GM21381 (cell line): ENCODE results near the gene EPS8L3.
"Not testable (repeated sequence)": the region's sequence is repeated elsewhere in the genome, so short reads cannot be mapped to it uniquely, and the experiment has no call there.

Experiments used
- ATAC-seq: cut with Tn5 transposase; IDR thresholded peaks from one replicate; pipeline ENCODE4 v1.9.1; 2021; ENCODE audit warnings: mild to moderate bottlenecking, moderate library complexity; ENCODE audit not compliant: unreplicated experiment

Gene EPS8L3

GRCh38 chr1:109748311-109748710 lies 15.4 kb downstream of the EPS8L3 start:
- not testable (repeated sequence) for ATAC-seq

- ATAC-seq: no peak
These were observed 22.9 kb downstream of the EPS8L3 start, which contains the start of gene GSTM3 for GRCh38 chr1:109740615-109741373. Gene GSTM3, minus strand, starts transcription at chr1:109741038. Its CDS starts 751 bp downstream, at chr1:109740287.

DNA sequence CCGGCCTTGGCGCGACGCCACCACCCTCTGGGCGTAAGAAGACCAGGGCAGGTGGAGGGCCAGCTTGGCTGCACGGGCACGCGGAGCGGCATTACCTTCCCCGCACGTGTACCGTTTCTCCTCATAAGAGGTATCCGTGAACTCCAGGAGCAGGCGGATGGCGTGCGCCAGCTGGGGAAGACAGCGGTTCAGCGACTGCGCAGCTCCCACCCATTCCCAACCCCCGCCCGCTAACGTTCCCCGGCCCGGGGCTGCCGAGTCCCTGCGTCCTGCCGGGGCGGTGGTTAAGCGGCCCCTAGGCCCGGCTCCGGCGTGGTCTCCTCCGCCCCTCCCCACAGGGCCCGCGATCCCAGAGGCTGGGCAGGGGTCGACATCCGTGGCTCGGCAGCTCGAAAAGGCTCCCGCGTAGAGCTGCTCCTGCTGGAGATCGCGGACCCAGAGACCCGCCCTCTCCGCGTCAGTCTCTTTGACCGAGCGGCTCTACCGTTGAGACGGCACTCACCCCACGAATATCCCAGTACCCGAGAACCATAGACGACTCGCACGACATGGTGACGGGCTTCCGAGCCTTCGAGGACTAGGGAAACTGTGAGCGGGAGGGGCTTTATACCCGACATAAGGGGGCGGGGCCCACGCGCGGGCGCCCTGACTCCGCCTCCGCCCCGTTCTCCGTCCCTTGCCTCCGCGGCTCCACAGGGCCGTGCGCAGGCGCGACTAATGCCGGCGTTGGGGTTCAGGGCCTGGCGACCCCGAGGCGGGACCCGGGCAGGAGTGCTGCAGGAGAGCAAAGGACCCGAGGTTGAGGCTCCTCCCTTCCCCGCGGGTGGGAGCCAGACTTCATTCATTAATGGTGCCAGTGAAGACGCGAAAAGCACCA lies 23.7 kb downstream of the EPS8L3 start:
- peak; percentile 89 for ATAC-seq

DNA sequence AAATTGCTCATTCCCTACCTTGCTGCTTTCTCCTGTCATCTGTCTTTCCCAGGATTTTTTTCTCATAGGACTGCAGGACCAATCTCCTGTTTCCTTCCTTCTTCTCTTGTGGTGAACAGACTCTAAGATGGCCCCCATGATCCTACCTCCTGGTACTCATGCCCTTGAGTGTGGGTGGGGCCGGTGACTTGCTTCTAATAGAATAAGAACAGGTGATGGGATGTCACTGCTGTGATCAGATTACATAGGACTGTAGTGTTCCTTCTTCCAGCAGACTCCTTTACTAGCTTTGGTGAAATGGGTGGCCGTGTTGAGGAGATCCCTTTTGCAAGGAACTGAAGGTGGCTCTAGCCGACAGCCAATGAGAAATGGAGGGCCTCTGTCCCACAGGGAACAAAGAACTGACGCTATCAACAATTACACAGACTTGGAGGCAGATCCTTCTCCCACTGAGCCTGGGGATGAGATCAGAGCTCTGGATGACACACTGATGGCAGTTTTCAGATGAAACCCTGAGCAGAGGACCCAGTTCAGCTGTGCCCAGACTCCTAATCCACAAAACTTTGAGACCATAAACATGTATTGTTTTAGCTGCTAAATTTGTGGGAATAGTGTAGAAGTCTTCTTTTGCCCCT lies 30.4 kb downstream of the EPS8L3 start:
- ATAC-seq: no peak

DNA sequence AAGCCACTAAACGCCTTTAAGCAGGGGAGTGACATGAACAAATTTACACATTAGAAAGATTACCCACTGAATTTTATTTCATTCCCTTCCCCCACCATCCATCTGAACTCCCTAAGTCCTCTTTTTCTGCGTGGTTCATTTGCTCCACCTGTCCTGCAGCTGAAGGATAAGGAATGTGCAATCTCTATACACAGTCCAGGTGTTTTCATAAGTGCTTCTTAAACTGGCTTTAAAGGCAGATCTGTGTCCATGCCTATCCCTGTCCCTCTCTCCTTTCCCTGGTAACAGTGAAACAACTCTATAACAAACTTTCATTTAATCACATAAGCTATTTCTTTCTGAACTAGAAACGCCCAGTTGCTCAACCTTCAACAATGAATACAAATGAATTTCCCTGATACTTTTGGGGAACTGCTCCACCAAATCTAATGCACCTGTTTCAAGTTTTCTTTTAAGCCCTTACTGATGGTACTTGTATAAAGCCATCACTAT lies 31.3 kb downstream of the EPS8L3 start:
- no peak for ATAC-seq

DNA sequence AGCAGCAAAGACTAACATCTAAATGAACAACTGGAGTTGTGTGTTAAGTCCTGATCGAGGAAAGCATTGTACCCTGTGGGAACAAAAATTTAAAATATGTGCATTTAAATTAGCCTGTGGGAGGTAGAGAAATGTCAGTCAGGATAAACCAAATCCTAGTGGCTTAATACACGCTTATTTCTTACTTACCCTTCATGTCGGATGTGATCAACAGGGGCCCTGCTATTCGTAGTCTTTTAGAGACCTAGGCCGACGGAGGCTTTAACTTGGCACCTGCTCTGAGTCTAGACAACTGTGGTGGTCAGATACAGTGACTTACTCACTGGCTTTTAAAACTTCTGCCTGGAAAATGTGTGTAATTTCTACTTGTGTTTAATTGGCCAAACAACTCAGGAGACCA lies 33.1 kb downstream of the EPS8L3 start:
- no peak for ATAC-seq

GRCh38 chr1:109728870-109729269 lies 34.9 kb downstream of the EPS8L3 start:
- no peak for ATAC-seq

DNA sequence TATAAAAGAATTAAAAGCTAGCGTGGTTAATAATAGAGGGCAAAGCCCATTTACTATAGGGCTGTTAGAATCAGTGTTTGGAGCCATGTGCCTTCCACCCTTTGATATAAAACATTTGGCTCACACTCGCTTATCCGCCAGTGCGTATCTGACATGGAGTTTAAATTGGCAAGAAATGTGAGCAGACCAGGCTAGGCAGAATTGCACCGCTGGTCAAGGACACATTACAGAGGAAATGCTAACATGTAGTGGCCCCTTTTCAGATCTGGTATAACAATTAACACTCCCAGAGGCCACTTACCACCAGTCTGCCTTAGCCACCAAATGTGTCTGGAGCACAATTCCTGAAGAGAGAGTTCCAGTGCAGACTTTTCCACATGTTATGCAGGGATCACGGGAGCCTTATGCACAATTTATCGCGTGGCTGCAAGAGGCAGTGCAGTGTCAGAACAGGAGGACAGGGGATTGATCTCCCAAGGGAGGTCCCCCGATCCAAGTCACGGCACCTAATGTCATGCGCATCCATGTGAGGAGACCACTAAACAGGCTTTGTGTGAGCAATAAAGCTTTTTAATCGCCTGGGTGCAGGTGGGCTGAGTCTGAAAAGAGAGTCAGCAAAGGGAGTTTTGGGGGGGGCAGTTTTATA lies 36.9 kb downstream of the EPS8L3 start:
- ATAC-seq: no peak

DNA sequence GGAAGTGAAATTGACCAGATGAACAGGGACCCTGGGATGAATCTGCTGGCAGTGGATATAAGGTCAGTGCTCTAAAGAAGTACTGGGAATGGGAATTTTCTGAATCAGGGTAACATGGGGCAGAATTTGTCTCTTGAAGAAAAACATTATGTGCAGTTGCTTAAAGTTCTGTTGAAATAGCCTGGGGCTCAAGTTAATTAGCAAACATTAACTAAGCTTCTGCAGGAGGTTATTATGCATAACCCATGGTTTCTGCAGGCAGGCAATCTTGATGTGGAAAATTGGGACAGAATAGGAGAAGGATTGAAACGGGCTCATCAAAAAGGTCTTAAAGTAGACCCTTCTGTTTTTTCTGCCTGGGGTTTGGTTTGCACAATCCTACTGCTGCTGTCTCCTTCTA lies 37.7 kb downstream of the EPS8L3 start:
- ATAC-seq: no peak

DNA sequence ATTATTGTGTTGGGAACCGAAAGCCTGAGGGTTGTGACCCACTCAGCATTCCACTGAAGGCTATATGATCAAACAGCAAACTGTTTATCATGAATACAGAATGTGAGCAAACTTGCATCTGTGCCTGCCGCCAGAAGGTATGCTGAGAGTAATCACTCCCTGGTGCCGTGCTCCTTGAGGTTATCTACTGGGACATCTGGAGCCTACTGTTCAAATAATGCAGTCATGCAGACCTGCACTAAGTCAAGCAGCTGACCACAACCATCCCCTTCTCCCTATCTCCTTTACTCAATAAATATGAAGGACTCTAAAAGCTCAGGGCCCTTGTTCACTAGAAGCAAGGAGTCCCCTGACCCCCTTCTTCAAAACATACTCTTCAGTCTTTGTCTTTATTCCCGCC lies 38.2 kb downstream of the EPS8L3 start:
- ATAC-seq: no peak

DNA sequence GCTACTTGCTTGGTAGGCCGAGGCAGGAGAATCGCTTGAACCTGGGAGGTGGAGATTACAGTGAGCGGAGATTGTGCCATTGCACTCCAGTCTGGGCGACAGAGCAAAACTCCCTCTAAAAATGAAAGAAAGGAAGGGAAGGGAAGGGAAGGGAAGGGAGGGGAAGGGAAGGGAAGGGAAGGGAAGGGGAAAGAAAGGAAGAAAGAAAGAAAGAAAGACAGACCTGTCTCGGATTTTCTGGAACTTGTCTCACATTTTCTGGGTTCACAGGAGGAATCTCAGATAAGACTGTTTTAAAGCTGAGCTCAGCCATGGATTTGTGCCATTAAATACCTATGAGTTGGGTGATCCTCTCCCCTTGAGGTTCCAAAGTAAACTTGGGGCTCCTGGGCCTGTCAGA lies 38.8 kb downstream of the EPS8L3 start:
- ATAC-seq: no peak

GRCh38 chr1:109722908-109723691 lies 40.6 kb downstream of the EPS8L3 start:
- ATAC-seq: no peak

DNA sequence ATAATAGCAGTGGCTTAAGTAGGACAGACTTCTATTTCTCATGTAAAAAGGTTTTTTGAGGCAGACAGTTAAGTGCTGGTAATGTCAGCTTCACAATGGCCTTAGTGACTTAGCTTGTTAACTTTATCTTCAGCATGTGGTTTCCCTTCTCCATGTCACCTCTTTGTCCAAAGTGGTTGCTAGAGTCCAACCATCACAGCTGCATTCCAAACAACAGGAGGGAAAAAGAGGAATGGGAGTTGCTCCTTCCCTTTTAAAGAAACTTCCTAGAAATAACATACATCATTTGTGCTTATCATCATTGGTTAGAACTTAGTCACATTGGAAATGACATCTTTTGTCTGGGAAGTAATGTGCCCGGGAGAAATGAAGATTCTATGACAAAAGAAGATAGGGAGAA lies 41.8 kb downstream of the EPS8L3 start:
- ATAC-seq: no peak

DNA sequence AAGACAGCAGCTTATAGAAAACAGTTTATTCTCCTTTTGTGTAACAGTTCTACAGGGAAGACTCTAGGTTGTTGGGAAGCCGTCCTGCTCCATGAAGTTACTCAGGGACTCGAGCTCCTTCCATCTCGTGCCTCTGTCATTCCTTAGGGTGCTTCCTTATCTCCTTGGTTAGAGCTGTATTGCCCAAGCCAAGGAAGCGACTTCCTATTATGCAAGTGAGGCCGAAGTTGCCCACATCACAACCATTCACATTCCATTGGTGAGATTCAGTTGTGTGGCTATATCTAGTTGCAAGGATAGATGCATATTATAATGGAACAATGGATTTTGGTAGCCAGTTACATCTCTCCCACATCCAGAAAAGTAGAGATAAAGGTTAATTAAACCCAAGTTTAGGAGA lies 42.7 kb downstream of the EPS8L3 start:
- no peak for ATAC-seq

DNA sequence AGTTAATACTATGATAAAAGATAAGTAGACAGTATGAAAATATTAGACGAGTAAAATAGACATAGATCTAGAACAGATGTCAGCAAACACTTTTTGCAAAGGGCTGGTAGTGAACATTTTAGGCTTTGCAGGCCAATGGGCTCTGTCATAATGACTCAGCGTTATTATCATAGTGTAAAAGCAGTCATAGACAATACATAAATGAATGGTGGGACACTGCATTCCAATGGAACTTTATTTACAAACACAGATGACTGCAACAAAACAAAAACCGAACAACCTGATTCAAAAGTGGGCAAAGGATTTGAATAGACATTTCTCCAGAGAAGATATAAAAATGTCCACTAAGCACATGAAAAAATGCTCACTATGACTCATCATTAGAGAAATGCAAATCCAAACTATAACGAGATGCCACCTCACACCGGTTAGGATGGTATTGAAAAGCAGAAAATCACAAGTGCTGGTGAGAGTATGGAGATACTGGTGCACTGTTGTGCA lies 44.3 kb downstream of the EPS8L3 start:
- ATAC-seq: no peak

- ATAC-seq: no peak
These were observed 45.2 kb downstream of the EPS8L3 start for GRCh38 chr1:109718495-109718894.

DNA sequence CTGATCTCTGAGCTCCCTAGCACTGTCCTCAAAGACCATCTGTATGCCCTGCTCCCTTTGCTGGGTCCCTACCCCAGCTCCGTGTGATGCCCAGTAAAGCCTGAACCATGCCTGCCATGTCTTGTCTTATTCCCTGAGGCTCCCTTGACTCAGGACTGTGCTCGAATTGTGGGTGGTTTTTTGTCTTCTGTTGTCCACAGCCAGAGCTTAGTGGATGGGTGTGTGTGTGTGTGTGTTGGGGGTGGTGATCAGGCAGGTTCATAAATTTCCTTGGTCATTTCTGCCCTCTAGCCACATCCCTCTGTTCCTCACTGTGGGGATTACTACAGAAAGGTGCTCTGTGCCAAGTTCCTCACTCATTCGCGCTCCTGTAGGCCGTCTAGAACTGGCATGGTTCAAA lies 46.0 kb downstream of the EPS8L3 start:
- no peak for ATAC-seq

DNA sequence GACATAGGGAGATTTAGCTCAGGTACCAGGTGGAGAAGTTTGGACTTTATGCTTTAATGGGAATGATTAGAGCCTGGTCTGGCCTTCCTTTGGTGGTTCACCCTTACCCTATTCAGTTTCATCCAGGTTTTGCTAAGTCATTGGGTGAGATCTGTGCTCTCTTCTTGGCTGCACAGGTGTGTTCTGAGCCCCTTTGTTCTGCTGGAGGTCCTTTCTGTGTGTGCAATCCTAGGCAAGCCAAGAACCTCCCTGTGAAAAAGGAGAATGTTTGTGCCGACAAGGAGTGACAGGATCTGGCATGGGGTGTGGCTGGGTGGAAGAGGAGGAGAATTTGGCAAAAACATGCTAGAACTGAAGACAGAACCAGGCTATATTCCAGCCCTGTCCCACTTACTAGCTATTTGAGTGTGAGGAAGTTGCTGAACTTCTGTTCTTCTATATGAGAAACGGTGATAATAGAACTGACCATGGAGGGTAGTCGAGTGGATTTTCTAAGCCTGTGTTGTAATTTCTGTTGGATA lies 47.1 kb downstream of the EPS8L3 start:
- ATAC-seq: no peak

GRCh38 chr1:109716121-109716520 lies 47.6 kb downstream of the EPS8L3 start:
- no peak for ATAC-seq
